ENCODE measurements around the gene CBLB.

Gene CBLB

GRCh38 chr3:105869861-105870755 is 1.3 kb upstream of the CBLB start:
- no peak for DNase-seq

- DNase-seq, result no peak
These were observed 670 bp upstream of the CBLB start for GRCh38 chr3:105869531-105869833.

GRCh38 chr3:105868431-105868741 is 426 bp downstream of the CBLB start:
- peak; percentile 12 to 36 (median 18) for DNase-seq

GRCh38 chr3:105867712-105868430 is 941 bp downstream of the CBLB start:
- DNase-seq, result no peak

GRCh38 chr3:105866656-105867653 is 1.9 kb downstream of the CBLB start:
- no peak for DNase-seq

- DNase-seq, result no peak
These were observed 2.9 kb downstream of the CBLB start for GRCh38 chr3:105865867-105866350.

- DNase-seq, result no peak
These were observed 3.7 kb downstream of the CBLB start for GRCh38 chr3:105865016-105865623.

- no peak for DNase-seq
These were observed 4.6 kb downstream of the CBLB start for GRCh38 chr3:105864212-105864611.

GRCh38 chr3:105863608-105864007 is 5.2 kb downstream of the CBLB start:
- DNase-seq, result no peak

- no peak for DNase-seq
These were observed 6.6 kb downstream of the CBLB start for GRCh38 chr3:105862217-105862616.

- no peak for DNase-seq
These were observed 8.2 kb downstream of the CBLB start for GRCh38 chr3:105860641-105861040.

GRCh38 chr3:105858017-105858416 is 10.8 kb downstream of the CBLB start:
- DNase-seq, result no peak

GRCh38 chr3:105857601-105858000 is 11.2 kb downstream of the CBLB start:
- no peak for DNase-seq

- DNase-seq, result no peak
These were observed 12.2 kb downstream of the CBLB start for GRCh38 chr3:105856605-105857004.

GRCh38 chr3:105853801-105854432 is 14.9 kb downstream of the CBLB start:
- no peak for DNase-seq

GRCh38 chr3:105851582-105851981 is 17.2 kb downstream of the CBLB start:
- DNase-seq, result no peak

- DNase-seq, result no peak
These were observed 17.6 kb downstream of the CBLB start for GRCh38 chr3:105851176-105851575.

- DNase-seq, result no peak
These were observed 18.2 kb downstream of the CBLB start for GRCh38 chr3:105850593-105850992.

GRCh38 chr3:105848821-105849220 is 20.0 kb downstream of the CBLB start:
- no peak for DNase-seq

GRCh38 chr3:105847865-105848264 is 20.9 kb downstream of the CBLB start:
- DNase-seq, result no peak

- no peak for DNase-seq
These were observed 21.4 kb downstream of the CBLB start for GRCh38 chr3:105847452-105847851.

- no peak for DNase-seq
These were observed 22.0 kb downstream of the CBLB start for GRCh38 chr3:105846809-105847208.
